IMR-90 (cell line): ENCODE measurements around the gene SLC39A11. TPM values are rescaled to one million over a fixed set of nuclear protein-coding genes. Genes with fewer than 3 reads are reported as not detected.

Source experiments
- ATAC-seq: fragments of 200-7000 bp; cut with Tn5 transposase; 2 replicates; pipeline ENCODE4 v1.9.1; 2020; ENCODE audit warnings: low read depth, mild to moderate bottlenecking, moderate library complexity
- BruUV-seq: library from RNA; stranded (reverse); fragments of 400-500 nt; replicated peaks from 2 replicates; lab custom pipeline; 2021; lab: Mats Ljungman, UMichigan
- CTCF ChIA-PET: fragments of 300-600 bp; formaldehyde crosslinking; extraction: SDS; loops from one replicate; lab custom pipeline; 2021; ENCODE audit warnings: antibody characterized with exemption; lab: Yijun Ruan, JAX
- POLR2A ChIA-PET: fragments of 300-600 bp; sonication (Branson Sonifier 250); formaldehyde crosslinking; loops from one replicate; lab custom pipeline; 2022; ENCODE audit warnings: antibody characterized with exemption; ENCODE audit not compliant: unreplicated experiment; lab: Charles Lee
- DNase-seq: peaks from one replicate; pipeline ENCODE4 v3.0.0; 2013
- H2AFZ ChIP-seq: replicated peaks from 2 replicates; pipeline ENCODE3; 2013; ENCODE audit warnings: low read length, mild to moderate bottlenecking; ENCODE audit not compliant: poor library complexity
- H2AK5ac ChIP-seq: 2 replicates; pipeline ENCODE4 v1.6.1; 2013; ENCODE audit warnings: low read depth, low read length, inconsistent platforms
- H2AK9ac ChIP-seq: replicated peaks from 2 replicates; pipeline ENCODE3; 2013; ENCODE audit warnings: mild to moderate bottlenecking, low read depth, low read length, moderate library complexity; ENCODE audit not compliant: poor library complexity
- H2BK120ac ChIP-seq: 2 replicates; pipeline ENCODE4 v1.6.1; 2013; ENCODE audit warnings: low read depth, low read length, inconsistent platforms
- H2BK15ac ChIP-seq: 3 replicates; pipeline ENCODE4 v1.6.1; 2013; ENCODE audit warnings: low read depth, low read length, inconsistent platforms
- H2BK20ac ChIP-seq: 2 replicates; pipeline ENCODE4 v1.6.1; 2013; ENCODE audit warnings: low read depth, mild to moderate bottlenecking, inconsistent platforms, low read length, moderate library complexity
- H2BK5ac ChIP-seq: 2 replicates; pipeline ENCODE4 v1.6.1; 2013; ENCODE audit warnings: mild to moderate bottlenecking, low read depth, low read length, inconsistent platforms; ENCODE audit not compliant: poor library complexity, severe bottlenecking
- H3K14ac ChIP-seq: replicated peaks from 2 replicates; pipeline ENCODE4 v1.6.1; 2013; ENCODE audit warnings: low read depth, low read length, inconsistent platforms
- H3K18ac ChIP-seq: 2 replicates; pipeline ENCODE4 v1.6.1; 2013; ENCODE audit warnings: low read depth, low read length, control low read depth
- H3K23ac ChIP-seq: 2 replicates; pipeline ENCODE4 v1.6.1; 2013; ENCODE audit warnings: low read depth, low read length, inconsistent platforms
- H3K27ac ChIP-seq: 2 replicates; pipeline ENCODE4 v1.5.1; 2013; ENCODE audit warnings: mild to moderate bottlenecking, control low read depth, low read length; ENCODE audit not compliant: insufficient read depth
- H3K27me3 ChIP-seq: 2 replicates; pipeline ENCODE4 v1.6.1; 2013; ENCODE audit warnings: low read length; ENCODE audit not compliant: control insufficient read depth, insufficient read depth
- H3K36me3 ChIP-seq: 2 replicates; pipeline ENCODE4 v1.6.1; 2013; ENCODE audit warnings: low read length, mixed read lengths; ENCODE audit not compliant: control insufficient read depth, insufficient read depth
- H3K4ac ChIP-seq: 2 replicates; pipeline ENCODE4 v1.6.1; 2013; ENCODE audit warnings: low read depth, low read length, inconsistent platforms
- H3K4me1 ChIP-seq: 2 replicates; pipeline ENCODE4 v1.6.1; 2013; ENCODE audit warnings: low read length, mixed read lengths; ENCODE audit not compliant: control insufficient read depth, insufficient read depth
- H3K4me2 ChIP-seq: 2 replicates; pipeline ENCODE4 v1.6.1; 2013; ENCODE audit warnings: low read depth, mild to moderate bottlenecking, control low read depth, low read length, moderate library complexity
- H3K4me3 ChIP-seq: 2 replicates; pipeline ENCODE4 v1.5.1; 2013; ENCODE audit warnings: low read depth, mild to moderate bottlenecking, control low read depth, low read length, moderate library complexity; ENCODE audit not compliant: insufficient read depth
- H3K56ac ChIP-seq: 2 replicates; pipeline ENCODE4 v1.6.1; 2013; ENCODE audit warnings: low read length, inconsistent platforms; ENCODE audit not compliant: insufficient read depth; ENCODE audit errors: extremely low read depth
- H3K79me1 ChIP-seq, 2 experiments: 2 replicates each; pipeline ENCODE4 v1.6.1; 2013; ENCODE audit warnings: low read length in 2 of 2, inconsistent platforms in 1 of 2, low read depth in 1 of 2
- H3K9ac ChIP-seq: 2 replicates; pipeline ENCODE4 v1.6.1; 2013; ENCODE audit warnings: low read depth, low read length, control low read depth
- H3K9me1 ChIP-seq: 2 replicates; pipeline ENCODE4 v1.6.1; 2013; ENCODE audit warnings: low read length, inconsistent platforms; ENCODE audit not compliant: insufficient read depth
- H3K9me3 ChIP-seq: 2 replicates; pipeline ENCODE4 v1.6.1; 2013; ENCODE audit warnings: low read length; ENCODE audit not compliant: control insufficient read depth, insufficient read depth
- H4K20me1 ChIP-seq: 2 replicates; pipeline ENCODE4 v1.6.1; 2013; ENCODE audit warnings: low read length, inconsistent platforms; ENCODE audit not compliant: insufficient read depth
- H4K5ac ChIP-seq: 2 replicates; pipeline ENCODE4 v1.6.1; 2013; ENCODE audit warnings: mild to moderate bottlenecking, low read depth, low read length, control low read depth
- H4K8ac ChIP-seq, 2 experiments: 2 replicates each; pipeline ENCODE4 v1.6.1; 2013; ENCODE audit warnings: low read depth in 2 of 2, low read length in 2 of 2, control low read depth in 1 of 2, inconsistent platforms in 1 of 2
- H4K91ac ChIP-seq: 2 replicates; pipeline ENCODE4 v1.6.1; 2013; ENCODE audit warnings: low read depth, low read length, inconsistent platforms; ENCODE audit not compliant: insufficient read depth
- CEBPB ChIP-seq: IDR thresholded peaks from 2 replicates; pipeline ENCODE4 v1.6.1; 2012; ENCODE audit warnings: low read depth, low read length, improper control_type of control experiment
- CTCF ChIP-seq: conservative IDR thresholded peaks from 2 replicates; pipeline ENCODE4 v1.5.1; 2012; ENCODE audit warnings: mild to moderate bottlenecking, low read depth, low read length, improper control_type of control experiment
- MAZ ChIP-seq: IDR thresholded peaks from 2 replicates; pipeline ENCODE4 v1.6.1; 2012; ENCODE audit warnings: low read depth, mild to moderate bottlenecking, low read length, improper control_type of control experiment, moderate library complexity, borderline replicate concordance
- RCOR1 ChIP-seq: IDR thresholded peaks from 2 replicates; pipeline ENCODE4 v1.6.1; 2012; ENCODE audit warnings: mild to moderate bottlenecking, low read length, improper control_type of control experiment; ENCODE audit not compliant: insufficient replicate concordance
- WGBS, 2 experiments: methylation state at CpG; one replicate each; pipeline versions ENCODE4 v1.1.5 to v1.1.7; 2013; ENCODE audit warnings: missing lambda C conversion rate in 2 of 2; ENCODE audit not compliant: insufficient read length in 1 of 2; ENCODE audit errors: extremely low coverage in 2 of 2; 5-methylcytosine and 5-hydroxymethylcytosine counted together
- dilution Hi-C: fragments of 300-500 bp; cut with HindIII; formaldehyde crosslinking; loops from one replicate; pipeline ENCODE4 v1.14.3; 2018; ENCODE audit warnings: low sequenced_read_pairs; ENCODE audit not compliant: unreplicated experiment
- in situ Hi-C: fragments of 300-500 bp; cut with MboI; formaldehyde crosslinking; loops from 3 replicates; pipeline ENCODE4 v1.14.3; 2019; ENCODE audit warnings: low sequenced_read_pairs, inconsistent platforms, mixed read lengths
- intact Hi-C: fragments of 100-400 bp; cut with micrococcal nuclease; formaldehyde crosslinking; loops from 2 replicates; pipeline ENCODE4 v1.10.0; 2022
- polyA plus RNA-seq, 3 experiments: library from polyadenylated mRNA; depleted of rRNA; stranded (reverse); fragments of >200 nt; gene quantifications; 2 replicates each; pipeline ENCODE4 v1.2.3, GENCODE V29; 2012; ENCODE audit warnings: low replicate concordance in 1 of 3
- total RNA-seq: library from RNA; depleted of rRNA; stranded (reverse); fragments of >200 nt; gene quantifications from 2 replicates; pipeline ENCODE4 v1.2.3, GENCODE V29; 2012

Gene SLC39A11
- total and polyA plus RNA-seq, 2 of the 4 experiments (the other 2 are of a cell fraction) = 8.8 to 14.3 TPM

- H3K23ac ChIP-seq = no peak overlapping the region
- H3K4me2 ChIP-seq = no peak overlapping the region
- POLR2A ChIA-PET = no interaction called here
- intact Hi-C loops = no loop called here
- no peak overlapping the region for H4K5ac ChIP-seq
- peaks cover 5% of the 10 kb centered on the region for H3K4me1 ChIP-seq
- no peaks in the 10 kb centered on the region for H4K20me1 ChIP-seq
- H4K91ac ChIP-seq = no peak overlapping the region
- H3K27me3 ChIP-seq = no peaks in the 10 kb centered on the region
- TF ChIP-seq RCOR1 (no peak), MAZ (no peak), CEBPB (no peak), CTCF (no peak)
- no peaks in the 10 kb centered on the region for H3K79me1 ChIP-seq
- no peak overlapping the region for H4K8ac ChIP-seq
- dilution Hi-C loops = no loop called here
- H2AFZ ChIP-seq = no peak overlapping the region
- CTCF ChIA-PET = no interaction called here
- H3K9me1 ChIP-seq = peaks cover 3% of the 10 kb centered on the region; the same call in 1 of the 2 replicates
- no peak overlapping the region for H3K18ac ChIP-seq
- in situ Hi-C loops = no loop called here
- ATAC-seq (no peak), DNase-seq (no peak)
- H2BK120ac ChIP-seq = no peak overlapping the region
- H2AK9ac ChIP-seq = no peak overlapping the region
- no peak overlapping the region for H2AK5ac ChIP-seq
- no peaks in the 10 kb centered on the region for H3K36me3 ChIP-seq
- H3K27ac ChIP-seq = no peak overlapping the region
- no peak overlapping the region for H3K56ac ChIP-seq
- H2BK20ac ChIP-seq = no peak overlapping the region
- no peak overlapping the region for H3K14ac ChIP-seq
- no peak overlapping the region for H2BK5ac ChIP-seq
- H3K4ac ChIP-seq = no peak overlapping the region
- no TSS peak for BruUV-seq
- H2BK15ac ChIP-seq = no peak overlapping the region
- WGBS, 2 experiments = no CpG with 5 or more reads among the region's 5 CpGs
- no peak overlapping the region for H3K9ac ChIP-seq
- H3K9me3 ChIP-seq = peaks cover 13% of the 10 kb centered on the region
- no peak overlapping the region for H3K4me3 ChIP-seq
Measured at GRCh38 chr17:72792771-72793170, 299.7 kb downstream of the SLC39A11 start.
